IMR-90 (cell line): ENCODE measurements around the gene FSD1L.
A peak's percentile ranks its signal among the peaks of the same experiment; 100 is the strongest.

ENCODE experiments used
- CHD1 ChIP-seq: IDR thresholded peaks from 2 replicates; pipeline ENCODE4 v1.6.1; 2012; ENCODE audit warnings: low read depth, low read length, improper control_type of control experiment
- CTCF ChIP-seq: conservative IDR thresholded peaks from 2 replicates; pipeline ENCODE4 v1.5.1; 2012; ENCODE audit warnings: mild to moderate bottlenecking, low read depth, low read length, improper control_type of control experiment
- ELK1 ChIP-seq: fragments of 150-350 bp; IDR thresholded peaks from 2 replicates; pipeline ENCODE4 v1.6.1; 2016; ENCODE audit warnings: low read depth, mild to moderate bottlenecking, low read length, moderate library complexity, borderline replicate concordance
- MXI1 ChIP-seq: IDR thresholded peaks from 2 replicates; pipeline ENCODE4 v1.6.1; 2012; ENCODE audit warnings: low read depth, mild to moderate bottlenecking, low read length, moderate library complexity, borderline replicate concordance
- POLR2A ChIP-seq: IDR thresholded peaks from 2 replicates; pipeline ENCODE4 v1.6.1; 2012; ENCODE audit warnings: mild to moderate bottlenecking, low read depth, low read length
- RAD21 ChIP-seq: IDR thresholded peaks from 2 replicates; pipeline ENCODE4 v1.6.1; 2012; ENCODE audit warnings: low read length, improper control_type of control experiment
- RFX5 ChIP-seq: IDR thresholded peaks from 2 replicates; pipeline ENCODE4 v1.8.0; 2012; ENCODE audit warnings: low read depth, mild to moderate bottlenecking, low read length, moderate library complexity

- TF ChIP-seq CTCF (peak; percentile 42), ELK1 (no peak), POLR2A (no peak), MXI1 (no peak), RAD21 (peak; percentile 57), RFX5 (no peak), CHD1 (no peak)
Measured at GRCh38 chr9:105413525-105413924, 34.3 kb upstream of the FSD1L start.
